ENCODE measurements around the gene PON2. TPM values are rescaled to one million over a fixed set of nuclear protein-coding genes. Genes with fewer than 3 reads are reported as not detected.

PON2 gene
- total RNA-seq, 4 donors from 2014 or later, result 120 to 299 (median 188) TPM

DNA sequence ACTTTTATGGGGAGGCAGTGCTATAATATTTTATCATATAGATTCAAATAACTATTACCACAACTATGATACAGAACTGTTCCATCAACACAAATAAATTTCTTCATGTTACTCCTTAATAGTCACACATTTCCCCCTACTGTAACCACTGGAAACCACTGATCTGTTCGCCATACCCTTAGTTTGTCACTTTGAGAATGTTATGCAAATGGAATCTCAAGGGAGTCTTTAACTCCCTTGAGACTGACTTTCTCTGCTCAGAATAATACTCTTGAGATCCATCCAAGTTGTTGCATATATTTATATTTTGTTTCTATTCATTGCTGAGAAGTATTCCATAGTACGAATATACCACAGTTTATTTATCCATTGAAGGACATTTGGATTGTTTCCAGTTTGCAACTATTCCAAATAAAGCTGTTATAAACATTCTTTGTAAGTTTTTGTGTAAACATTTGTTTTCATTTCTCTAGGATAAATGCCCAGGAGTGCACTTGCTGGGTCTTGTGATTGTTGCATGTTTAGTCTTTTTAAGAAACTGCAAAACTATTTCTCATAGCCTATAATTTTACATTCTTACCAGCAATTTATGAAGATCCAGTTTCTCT is 19.7 kb upstream of the PON2 start:
- H3K27ac ChIP-seq, result no peak overlapping the region
- H3K9me3 ChIP-seq, result no peaks in the 10 kb centered on the region
- no peak for DNase-seq
- in situ Hi-C loops (cut with MboI; ENCODE audit: low pct_ligation_motif_present in 1 of 4, low pct_unique_long_range_greater_than_20kb in 1 of 4, low sequenced_read_pairs in 3 of 4), result no loop called here
- TF ChIP-seq POLR2A (IDR thresholded peaks at IDR 0.05), result no peak
- no peak for TF ChIP-seq POLR2AphosphoS5 (IDR thresholded peaks at IDR 0.05)
- TF ChIP-seq, protein P1, sequence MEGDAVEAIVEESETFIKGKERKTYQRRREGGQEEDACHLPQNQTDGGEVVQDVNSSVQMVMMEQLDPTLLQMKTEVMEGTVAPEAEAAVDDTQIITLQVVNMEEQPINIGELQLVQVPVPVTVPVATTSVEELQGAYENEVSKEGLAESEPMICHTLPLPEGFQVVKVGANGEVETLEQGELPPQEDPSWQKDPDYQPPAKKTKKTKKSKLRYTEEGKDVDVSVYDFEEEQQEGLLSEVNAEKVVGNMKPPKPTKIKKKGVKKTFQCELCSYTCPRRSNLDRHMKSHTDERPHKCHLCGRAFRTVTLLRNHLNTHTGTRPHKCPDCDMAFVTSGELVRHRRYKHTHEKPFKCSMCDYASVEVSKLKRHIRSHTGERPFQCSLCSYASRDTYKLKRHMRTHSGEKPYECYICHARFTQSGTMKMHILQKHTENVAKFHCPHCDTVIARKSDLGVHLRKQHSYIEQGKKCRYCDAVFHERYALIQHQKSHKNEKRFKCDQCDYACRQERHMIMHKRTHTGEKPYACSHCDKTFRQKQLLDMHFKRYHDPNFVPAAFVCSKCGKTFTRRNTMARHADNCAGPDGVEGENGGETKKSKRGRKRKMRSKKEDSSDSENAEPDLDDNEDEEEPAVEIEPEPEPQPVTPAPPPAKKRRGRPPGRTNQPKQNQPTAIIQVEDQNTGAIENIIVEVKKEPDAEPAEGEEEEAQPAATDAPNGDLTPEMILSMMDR (IDR thresholded peaks at IDR 0.05), result no peak
- no peak for TF ChIP-seq EP300 (IDR thresholded peaks at IDR 0.05; ENCODE audit: low read depth)
- H3K27me3 ChIP-seq, result no peaks in the 10 kb centered on the region
- no peaks in the 10 kb centered on the region for H3K36me3 ChIP-seq
- no peaks in the 10 kb centered on the region for H3K4me1 ChIP-seq
- 43 to 52% methylated on average over 2 of the region's 2 CpGs for WGBS, 2 donors (ENCODE audit: low coverage in 1 of 2)
- H3K4me3 ChIP-seq, result no peak overlapping the region
- intact Hi-C loops (cut with DNase I; ENCODE audit: low total_unique reads), result no loop called here

- no peaks in the 10 kb centered on the region for H3K36me3 ChIP-seq
- no peak overlapping the region for H3K4me3 ChIP-seq
- intact Hi-C loops (cut with DNase I; ENCODE audit: low total_unique reads), result no loop called here
- in situ Hi-C loops (cut with MboI; ENCODE audit: low pct_ligation_motif_present in 1 of 4, low pct_unique_long_range_greater_than_20kb in 1 of 4, low sequenced_read_pairs in 3 of 4), result no loop called here
- H3K27me3 ChIP-seq, result no peaks in the 10 kb centered on the region
- DNase-seq, result no peak
- H3K27ac ChIP-seq, result no peak overlapping the region
- no peaks in the 10 kb centered on the region for H3K9me3 ChIP-seq
- no peaks in the 10 kb centered on the region for H3K4me1 ChIP-seq
- TF ChIP-seq, protein P1 (IDR thresholded peaks at IDR 0.05), result no peak
- no peak for TF ChIP-seq EP300 (IDR thresholded peaks at IDR 0.05; ENCODE audit: low read depth)
- no peak for TF ChIP-seq POLR2A (IDR thresholded peaks at IDR 0.05)
- TF ChIP-seq POLR2AphosphoS5 (IDR thresholded peaks at IDR 0.05), result no peak
- 98% methylated on average over 3 of the region's 3 CpGs; no CpG with 5 or more reads in 1 of the 2 donors for WGBS, 2 donors (ENCODE audit: low coverage in 1 of 2)
Measured at GRCh38 chr7:95446618-95447017, 11.8 kb upstream of the PON2 start.

- intact Hi-C loops (cut with DNase I; ENCODE audit: low total_unique reads) (no loop called here), in situ Hi-C loops (cut with MboI; ENCODE audit: low pct_ligation_motif_present in 1 of 4, low pct_unique_long_range_greater_than_20kb in 1 of 4, low sequenced_read_pairs in 3 of 4) (no loop called here)
- H3K4me1 ChIP-seq, result no peaks in the 10 kb centered on the region
- H3K4me3 ChIP-seq, result no peak overlapping the region
- H3K27me3 ChIP-seq, result no peaks in the 10 kb centered on the region
- no peak overlapping the region for H3K27ac ChIP-seq
- no peaks in the 10 kb centered on the region for H3K9me3 ChIP-seq
- no peak for DNase-seq
- no peaks in the 10 kb centered on the region for H3K36me3 ChIP-seq
- 75 to 85% methylated on average over 2 of the region's 2 CpGs for WGBS, 2 donors (ENCODE audit: low coverage in 1 of 2)
- no peak for TF ChIP-seq POLR2AphosphoS5 (IDR thresholded peaks at IDR 0.05)
- no peak for TF ChIP-seq POLR2A (IDR thresholded peaks at IDR 0.05)
- TF ChIP-seq, protein P1 (IDR thresholded peaks at IDR 0.05), result no peak
- TF ChIP-seq EP300 (IDR thresholded peaks at IDR 0.05; ENCODE audit: low read depth), result no peak
Measured at GRCh38 chr7:95444796-95445195, 10.0 kb upstream of the PON2 start.

- no peaks in the 10 kb centered on the region for H3K27me3 ChIP-seq
- no peaks in the 10 kb centered on the region for H3K36me3 ChIP-seq
- TF ChIP-seq POLR2A (IDR thresholded peaks at IDR 0.05), result no peak
- TF ChIP-seq, protein P1 (IDR thresholded peaks at IDR 0.05), result no peak
- TF ChIP-seq POLR2AphosphoS5 (IDR thresholded peaks at IDR 0.05), result peak in 1 of 3 donors; percentile 14
- TF ChIP-seq EP300 (IDR thresholded peaks at IDR 0.05; ENCODE audit: low read depth), result no peak
- H3K9me3 ChIP-seq, result no peaks in the 10 kb centered on the region
- in situ Hi-C loops (cut with MboI; ENCODE audit: low pct_ligation_motif_present in 1 of 4, low pct_unique_long_range_greater_than_20kb in 1 of 4, low sequenced_read_pairs in 3 of 4) (no loop called here), intact Hi-C loops (cut with DNase I; ENCODE audit: low total_unique reads) (no loop called here)
- WGBS, 2 donors (ENCODE audit: low coverage in 1 of 2), result 66 to 82% methylated on average over 6 to 7 of the region's 7 CpGs
- H3K27ac ChIP-seq, result peak overlapping the region in 1 of 4 donors; percentile 10
- DNase-seq, result no peak
- H3K4me3 ChIP-seq, result no peak overlapping the region
- H3K4me1 ChIP-seq, result no peaks in the 10 kb centered on the region
Measured at GRCh38 chr7:95441042-95441823, 6.4 kb upstream of the PON2 start.

All from transverse colon (tissue), 4 donors.